Head of caudate nucleus (tissue), 42 donors: ENCODE data around the gene PANK4.

Source experiments
- DNase-seq, 42 donors: peaks; one replicate each; pipeline versions ENCODE4 v3.0.0 to v3.0.0-alpha.2; 2020 to 2021; ENCODE audit warnings: mixed read lengths in 7 of 42
- intact Hi-C: fragments of 100-400 bp; cut with DNase I; formaldehyde crosslinking; loops from one replicate; pipeline ENCODE4 v1.15.0; 2022

PANK4 gene

GRCh38 chr1:2535455-2535854 is 9.1 kb upstream of the PANK4 start:
- no peak for DNase-seq
- intact Hi-C loops, result no loop called here

GRCh38 chr1:2534687-2535441 is 8.5 kb upstream of the PANK4 start:
- intact Hi-C loops, result no loop called here
- peak in 23 of 42 donors; percentile 32 to 82 (median 62) for DNase-seq

GRCh38 chr1:2534315-2534686 is 7.9 kb upstream of the PANK4 start:
- no peak for DNase-seq
- intact Hi-C loops, result no loop called here

GRCh38 chr1:2533365-2533764 is 7.0 kb upstream of the PANK4 start:
- intact Hi-C loops, result no loop called here

GRCh38 chr1:2532485-2533160 is 6.2 kb upstream of the PANK4 start:
- intact Hi-C loops, result no loop called here
- peak in 8 of 42 donors; percentile 12 to 68 (median 49) for DNase-seq

More at GRCh38 chr1:2533365-2533764, 7.0 kb upstream of the PANK4 start:
- no peak for DNase-seq

GRCh38 chr1:2530513-2531361 is 4.3 kb upstream of the PANK4 start:
- intact Hi-C loops, result no loop called here
- DNase-seq, result peak in 14 of 42 donors; percentile 15 to 72 (median 52)

- intact Hi-C loops, result no loop called here
- DNase-seq, result peak in 29 of 42 donors; percentile 32 to 83 (median 62)
These were observed 3.6 kb upstream of the PANK4 start, which contains the start of gene HES5 for GRCh38 chr1:2529784-2530512. Gene HES5 (minus strand): TSS chr1:2530263. CDS start chr1:2530164, 99 bp downstream.

GRCh38 chr1:2528966-2529783 is 2.8 kb upstream of the PANK4 start:
- intact Hi-C loops, result no loop called here

GRCh38 chr1:2528611-2528965 is 2.2 kb upstream of the PANK4 start:
- DNase-seq, result peak in 29 of 42 donors; percentile 29 to 76 (median 60)
- intact Hi-C loops, result no loop called here

More at GRCh38 chr1:2528966-2529783, 2.8 kb upstream of the PANK4 start:
- peak in 14 of 42 donors; percentile 30 to 66 (median 50) for DNase-seq

GRCh38 chr1:2528016-2528415 is 1.6 kb upstream of the PANK4 start:
- DNase-seq, result peak in 25 of 42 donors; percentile 33 to 78 (median 58)
- intact Hi-C loops, result no loop called here

- no peak for DNase-seq
These were observed 1.1 kb upstream of the PANK4 start for GRCh38 chr1:2527556-2527860.

GRCh38 chr1:2526824-2527555 is 594 bp upstream of the PANK4 start:
- peak; percentile 60 to 92 (median 80) for DNase-seq

More at GRCh38 chr1:2527556-2527860, 1.1 kb upstream of the PANK4 start:
- intact Hi-C loops, result loop anchor here (2.0 kb wide), 1 partner anchor 59 kb away; the partner anchor contains the start of gene PRXL2B

GRCh38 chr1:2525572-2525919 is 850 bp downstream of the PANK4 start:
- intact Hi-C loops, result no loop called here
- no peak for DNase-seq

More at GRCh38 chr1:2526824-2527555, 594 bp upstream of the PANK4 start:
- intact Hi-C loops, result loop anchor here (2.0 kb wide), 1 partner anchor 60 kb away; the partner anchor contains the start of gene PRXL2B

GRCh38 chr1:2523891-2524609 is 2.3 kb downstream of the PANK4 start:
- intact Hi-C loops, result no loop called here
- DNase-seq, result peak in 1 of 42 donors; percentile 12

- DNase-seq, result no peak
- intact Hi-C loops, result no loop called here
These were observed 3.1 kb downstream of the PANK4 start for GRCh38 chr1:2523191-2523890.

- no peak for DNase-seq
- intact Hi-C loops, result no loop called here
These were observed 4.2 kb downstream of the PANK4 start for GRCh38 chr1:2522230-2522629.
